DMS 273 treated with DMSO at 0.1 percent for 48 hours (cell line): ENCODE results near the gene FMNL2.
"Not testable (repeated sequence)": the region's sequence is repeated elsewhere in the genome, so short reads cannot be mapped to it uniquely, and the experiment has no call there.

Experiments used
- DNase-seq: peaks from one replicate; lab custom pipeline; 2025; lab: John Stamatoyannopoulos, UW

The FMNL2 gene

DNA sequence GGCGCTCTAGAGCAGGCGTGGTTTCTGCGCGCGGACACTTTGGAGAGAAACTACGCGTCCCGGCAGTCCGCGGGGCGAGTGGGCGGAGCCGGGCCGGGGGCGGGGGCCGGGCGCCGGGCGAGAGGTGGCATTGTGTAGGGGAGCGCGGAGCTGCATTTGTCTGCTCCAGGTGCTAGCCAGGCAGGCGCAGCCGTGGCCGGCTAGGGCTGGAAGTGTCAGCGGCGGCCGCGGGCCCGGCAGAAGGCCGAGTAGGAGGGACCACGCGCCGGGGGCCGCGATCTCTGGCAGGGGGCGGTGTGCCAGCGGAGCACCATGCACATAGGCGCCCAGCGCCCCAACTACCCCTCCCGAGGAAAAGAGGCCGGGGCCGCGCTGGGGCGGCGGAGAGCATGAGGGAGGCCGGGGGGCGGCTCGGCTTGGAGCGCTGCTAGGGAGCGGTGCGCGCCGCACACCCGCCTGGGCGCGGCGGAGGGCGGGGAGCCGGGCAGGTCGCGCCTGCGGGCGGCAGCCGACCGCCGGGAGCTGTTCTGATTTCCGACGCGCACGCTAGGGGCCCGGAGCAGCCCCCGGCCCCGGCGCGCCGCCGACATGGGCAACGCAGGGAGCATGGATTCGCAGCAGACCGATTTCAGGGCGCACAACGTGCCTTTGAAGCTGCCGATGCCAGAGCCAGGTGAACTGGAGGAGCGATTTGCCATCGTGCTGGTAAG, at the start of gene FMNL2:
Gene FMNL2 (plus strand): TSS at position 159 of the 710 bp plus-strand sequence.
- peak; percentile 79 for DNase-seq

GRCh38 chr2:152292991-152293390, 42.0 kb upstream of the FMNL2 start:
- no peak for DNase-seq

- DNase-seq = no peak
These were observed 37.3 kb upstream of the FMNL2 start for GRCh38 chr2:152297715-152298114.

DNA sequence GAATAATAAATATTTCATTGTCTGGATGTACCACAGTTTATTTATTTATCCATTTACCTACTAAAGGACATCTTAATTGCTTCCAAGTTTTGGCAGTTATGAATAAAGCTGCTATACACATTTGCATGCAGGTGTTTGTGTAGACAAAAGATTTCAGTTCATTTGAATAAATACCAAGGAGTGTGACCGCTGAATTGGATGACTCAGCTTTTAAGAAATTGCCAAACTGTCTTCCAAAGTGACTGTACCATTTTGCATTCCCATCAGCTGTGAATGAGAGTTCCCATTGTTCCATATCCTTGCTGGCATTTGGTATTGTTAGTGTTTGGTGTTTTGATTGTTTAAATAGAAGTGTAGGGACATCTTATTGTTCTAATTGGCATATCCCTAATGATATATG, 36.2 kb upstream of the FMNL2 start:
- no peak for DNase-seq

GRCh38 chr2:152301131-152301530, 33.8 kb upstream of the FMNL2 start:
- DNase-seq = no peak

GRCh38 chr2:152303951-152304350, 31.0 kb upstream of the FMNL2 start:
- DNase-seq = no peak

DNA sequence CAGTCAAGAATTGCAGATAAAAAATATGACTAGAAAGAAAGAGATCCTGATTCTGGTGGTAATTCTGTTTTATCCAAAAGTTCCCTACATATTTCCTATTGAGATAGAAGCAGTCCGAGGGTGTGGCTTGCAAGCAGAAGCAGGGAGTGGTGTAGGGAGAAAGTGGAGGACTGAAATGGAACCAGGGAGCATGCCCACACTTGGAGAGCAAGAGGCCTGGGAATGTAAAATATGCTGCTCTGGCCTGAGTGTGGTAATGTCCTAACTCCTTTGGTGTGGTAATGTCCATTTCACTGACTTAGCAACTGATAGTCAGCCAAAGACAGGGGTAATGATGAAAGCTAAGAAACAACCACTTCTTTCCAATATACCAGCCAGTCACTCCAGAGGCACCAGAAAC, 30.1 kb upstream of the FMNL2 start:
- no peak for DNase-seq

GRCh38 chr2:152307863-152308262, 27.1 kb upstream of the FMNL2 start:
- DNase-seq = no peak

DNA sequence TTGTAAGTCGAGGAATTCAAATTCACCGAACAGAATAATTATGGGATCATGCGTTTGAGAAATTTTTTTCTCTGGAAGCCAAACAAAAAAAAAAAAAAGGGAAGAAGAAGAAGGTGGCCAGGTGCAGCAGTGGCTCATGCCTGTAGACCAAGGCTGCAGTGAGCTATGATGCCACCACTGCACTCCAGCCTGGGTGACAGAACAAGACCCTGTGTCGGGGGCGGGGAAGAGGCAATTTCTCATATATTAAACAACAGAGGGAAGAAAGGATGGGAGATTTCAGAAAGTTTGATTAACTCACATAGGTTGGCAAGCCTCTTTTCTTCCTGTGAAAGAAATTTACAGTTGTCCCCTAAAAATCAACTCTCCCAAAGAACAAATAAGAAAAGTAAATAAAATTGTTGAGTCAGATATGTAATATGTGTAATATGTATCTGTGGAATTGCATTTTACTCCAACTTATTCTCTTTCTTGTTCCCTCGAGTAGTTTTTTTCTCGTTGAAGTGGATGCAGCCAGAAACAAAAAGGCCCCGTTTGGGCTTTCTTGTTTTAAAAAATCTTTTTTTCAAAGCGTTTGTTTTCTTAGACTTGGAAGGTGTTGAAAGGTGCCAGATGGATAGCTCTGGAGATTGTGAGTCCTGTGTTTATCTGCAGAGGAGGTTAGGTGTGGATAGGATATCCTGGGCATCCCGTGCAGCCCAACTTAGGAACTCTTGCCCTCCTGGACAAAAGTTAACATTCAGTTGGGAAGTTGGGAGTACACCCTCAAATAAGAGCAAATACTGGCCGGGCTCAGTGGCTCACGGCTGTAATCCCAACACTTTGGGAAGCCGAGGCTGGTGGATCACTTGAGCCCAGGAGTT, 25.4 kb upstream of the FMNL2 start:
- DNase-seq = no peak

GRCh38 chr2:152319822-152320570, 15.0 kb upstream of the FMNL2 start:
- DNase-seq = no peak

DNA sequence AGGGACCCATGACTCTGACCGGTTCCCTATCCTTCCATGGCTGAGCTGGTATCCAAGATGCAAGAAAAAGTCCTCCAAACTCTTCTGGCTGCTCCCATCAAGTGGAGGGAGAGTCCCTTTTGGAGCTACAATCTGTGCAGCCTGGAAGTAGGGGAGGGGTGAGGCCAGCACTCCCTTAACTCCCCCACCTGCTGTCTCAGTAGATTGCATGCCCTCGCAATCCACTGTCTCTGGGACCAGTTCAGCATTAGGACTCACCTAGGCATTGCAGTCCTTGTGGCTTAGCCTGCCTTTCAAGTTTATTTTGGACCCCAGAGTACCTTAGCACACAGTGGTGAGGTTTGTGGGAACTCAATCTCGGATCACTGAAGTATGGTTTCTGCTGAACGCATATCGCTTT, 14.2 kb upstream of the FMNL2 start:
- DNase-seq = no peak

DNA sequence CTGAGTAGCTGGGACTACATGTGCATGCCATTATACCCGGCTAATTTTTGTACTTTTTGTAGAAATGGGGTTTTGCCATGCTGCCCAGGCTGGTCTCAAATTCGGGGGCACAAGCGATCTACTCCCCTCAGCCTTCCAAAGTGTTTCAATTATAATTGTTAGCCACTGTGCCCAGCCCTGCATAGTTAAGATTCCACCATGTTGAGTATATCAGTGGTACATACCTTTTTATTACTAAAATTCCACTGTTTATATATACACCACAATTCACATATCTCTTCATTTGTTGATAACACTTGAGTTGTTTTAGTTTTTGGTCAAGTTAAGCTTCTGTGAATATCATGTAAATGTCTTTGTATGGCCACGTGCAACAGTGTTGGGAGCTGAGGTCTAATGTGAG, 12.8 kb upstream of the FMNL2 start:
- DNase-seq = no peak

- DNase-seq = not testable (repeated sequence)
These were observed 9.8 kb upstream of the FMNL2 start for GRCh38 chr2:152325126-152325525.

DNA sequence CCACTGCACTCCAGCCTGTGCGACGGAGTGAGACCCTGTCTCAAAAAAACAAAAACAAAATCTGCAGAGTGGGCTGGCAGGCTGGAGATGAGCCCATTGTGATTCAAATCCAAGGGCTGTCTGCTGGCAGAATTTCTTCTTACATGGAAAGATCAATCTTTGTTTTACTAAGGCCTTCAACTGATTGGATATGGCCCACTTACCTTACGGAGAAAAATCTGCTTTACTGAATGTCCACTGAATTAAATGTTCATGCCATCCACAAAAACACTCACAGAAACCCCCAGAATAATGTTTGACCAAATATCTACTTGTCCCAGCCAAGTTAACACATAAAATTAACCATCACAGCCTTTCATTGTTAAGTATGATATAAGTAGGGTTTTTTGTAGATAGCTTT, 8.3 kb upstream of the FMNL2 start:
- DNase-seq = no peak

DNA sequence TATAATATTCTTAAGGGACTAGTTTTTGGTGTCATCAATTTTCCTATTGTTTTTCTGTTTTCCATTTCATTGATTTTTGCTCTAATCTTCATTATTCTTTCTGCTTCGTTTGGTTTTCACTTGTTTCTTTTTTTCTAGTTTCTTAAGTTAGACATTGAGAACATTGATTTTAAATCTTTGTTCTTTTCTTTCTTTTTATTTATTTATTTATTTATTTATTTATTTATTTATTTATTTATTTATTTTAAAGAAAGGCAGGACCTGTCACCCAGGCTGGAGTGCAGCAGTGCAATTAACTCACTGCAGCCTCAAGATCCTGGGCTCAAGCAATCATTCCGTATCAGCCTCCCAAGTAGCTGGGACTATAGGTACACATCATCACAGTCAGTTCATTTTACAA, 7.0 kb upstream of the FMNL2 start:
- no peak for DNase-seq

- no peak for DNase-seq
These were observed 4.6 kb upstream of the FMNL2 start for GRCh38 chr2:152330235-152330866.

DNA sequence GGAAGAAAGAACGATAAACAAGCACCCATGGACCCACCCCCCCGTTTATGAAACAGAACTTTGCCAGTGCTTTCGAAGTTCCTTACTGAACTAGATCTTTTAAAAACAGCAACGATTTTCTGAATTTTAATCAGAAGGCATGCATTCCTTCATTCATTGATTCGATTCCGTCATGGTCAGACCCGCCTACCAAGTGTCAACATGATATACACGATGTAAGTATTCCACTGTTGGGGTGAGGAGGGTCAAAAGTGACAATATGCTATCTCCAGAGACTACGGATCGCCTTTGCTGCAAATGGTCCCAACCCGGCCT, 316 bp upstream of the FMNL2 start:
- DNase-seq = no peak

GRCh38 chr2:152335726-152336118, 748 bp downstream of the FMNL2 start:
- no peak for DNase-seq

DNA sequence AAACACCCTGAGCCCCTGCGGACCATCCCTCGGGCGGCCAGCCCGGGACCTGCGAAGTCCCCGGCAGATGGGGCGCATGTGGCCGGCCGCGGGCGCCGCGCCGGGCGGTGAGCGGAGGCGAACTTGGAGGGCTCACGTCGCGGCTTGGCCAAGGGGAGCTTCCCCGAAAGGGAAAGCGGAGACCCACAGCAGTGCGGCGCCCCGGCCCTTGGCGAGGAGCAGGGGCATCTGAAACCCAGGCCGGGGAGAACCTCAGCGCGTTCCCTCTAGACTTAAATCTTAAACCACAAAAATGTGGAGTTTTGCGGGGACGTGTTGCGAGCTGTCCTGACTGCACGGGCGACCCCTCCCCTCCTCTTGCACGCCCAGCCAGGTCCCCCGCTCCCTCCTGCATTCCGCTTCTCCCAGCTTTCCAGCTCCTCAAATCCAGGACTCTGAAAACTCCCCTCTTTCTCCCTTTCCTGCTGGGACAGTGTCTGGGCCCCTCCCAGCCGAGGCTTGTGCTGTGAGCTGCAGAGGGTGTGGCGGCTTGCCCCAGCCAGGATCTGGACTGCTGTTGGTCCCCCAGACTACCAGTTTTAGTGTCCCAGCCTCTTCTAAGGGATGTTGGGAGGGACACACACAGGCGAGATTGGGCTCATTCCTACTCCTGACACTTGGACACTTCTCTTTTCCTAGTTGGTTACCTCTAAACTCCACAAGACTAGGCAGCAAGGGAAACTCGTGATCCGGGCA, 1.3 kb downstream of the FMNL2 start:
- peak; percentile 14 for DNase-seq

DNA sequence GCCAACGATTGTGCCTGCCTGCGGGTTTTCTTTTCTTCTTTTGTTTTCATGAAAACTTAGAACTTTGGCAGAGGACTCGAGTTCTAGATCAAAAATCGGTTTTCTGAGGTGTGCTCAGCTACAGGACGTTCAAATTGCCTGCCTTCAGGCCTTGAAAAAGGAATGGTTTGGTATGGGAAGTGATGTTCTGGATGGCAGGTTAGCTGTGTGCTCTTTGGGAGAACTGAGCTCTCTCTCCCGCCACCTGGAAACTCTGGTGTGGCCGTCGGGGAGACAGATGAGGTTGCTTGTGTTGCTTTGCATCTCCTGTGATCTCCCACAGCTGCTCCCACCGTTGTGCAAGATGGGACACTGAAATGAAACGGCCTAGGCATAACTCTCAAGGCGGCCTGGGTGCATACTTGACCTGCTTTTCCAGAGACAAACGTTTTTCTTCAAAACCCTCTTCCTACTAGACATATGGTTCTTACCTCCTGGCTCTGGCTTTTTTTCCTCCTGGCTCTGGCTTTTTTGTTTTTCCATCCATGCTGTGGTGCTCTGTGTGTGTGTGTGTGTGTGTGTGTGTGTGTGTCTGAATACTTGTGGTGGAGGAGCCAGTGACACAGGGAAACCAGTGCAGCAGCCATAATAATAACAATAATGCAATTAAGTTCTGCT, 2.0 kb downstream of the FMNL2 start:
- no peak for DNase-seq

GRCh38 chr2:152337511-152337903, 2.5 kb downstream of the FMNL2 start:
- no peak for DNase-seq
